HG02610 (cell line): ENCODE data around the gene PRICKLE1.

Experiments
- ATAC-seq: cut with Tn5 transposase; IDR thresholded peaks from one replicate; pipeline ENCODE4 v1.9.1; 2021; ENCODE audit warnings: mild to moderate bottlenecking, moderate library complexity; ENCODE audit not compliant: unreplicated experiment

The PRICKLE1 gene

DNA sequence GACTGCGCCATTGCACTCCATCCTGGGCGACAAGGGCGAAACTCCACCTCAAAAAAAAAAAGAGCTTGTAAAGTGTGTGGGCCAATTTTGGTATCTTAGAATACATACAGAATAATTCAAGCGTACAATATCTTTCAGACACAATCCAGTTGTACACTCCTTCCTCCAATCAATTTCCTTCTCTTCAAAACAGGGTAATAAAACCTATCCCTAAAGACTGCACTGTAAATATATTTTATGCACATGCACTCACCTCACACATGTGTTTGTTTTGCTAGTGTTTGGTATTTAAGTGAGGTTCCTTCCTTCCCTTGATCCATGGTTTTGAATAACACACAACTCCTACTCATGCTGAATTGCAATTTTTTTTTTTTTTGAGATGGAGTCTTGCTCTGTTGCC, 125.9 kb downstream of the PRICKLE1 start:
- no peak for ATAC-seq

DNA sequence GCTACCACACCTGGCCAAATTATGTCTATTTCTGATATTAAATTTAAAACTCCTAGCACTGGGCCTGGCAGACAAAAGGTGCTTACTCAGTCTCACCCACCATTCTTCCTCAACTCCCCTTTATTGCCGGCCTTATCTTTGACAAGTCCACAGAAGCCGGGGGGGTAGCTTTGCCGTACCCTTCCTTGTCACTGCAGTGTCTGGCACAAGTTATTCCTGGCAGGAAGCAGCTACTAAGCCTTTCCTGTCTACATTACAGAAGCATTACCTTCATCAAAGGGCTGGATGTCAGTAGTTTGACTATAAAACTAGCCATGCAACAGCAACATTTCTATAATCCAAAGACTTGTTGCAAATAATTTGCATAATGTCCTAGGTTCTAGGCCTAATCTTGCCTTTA, 127.1 kb downstream of the PRICKLE1 start:
- no peak for ATAC-seq

DNA sequence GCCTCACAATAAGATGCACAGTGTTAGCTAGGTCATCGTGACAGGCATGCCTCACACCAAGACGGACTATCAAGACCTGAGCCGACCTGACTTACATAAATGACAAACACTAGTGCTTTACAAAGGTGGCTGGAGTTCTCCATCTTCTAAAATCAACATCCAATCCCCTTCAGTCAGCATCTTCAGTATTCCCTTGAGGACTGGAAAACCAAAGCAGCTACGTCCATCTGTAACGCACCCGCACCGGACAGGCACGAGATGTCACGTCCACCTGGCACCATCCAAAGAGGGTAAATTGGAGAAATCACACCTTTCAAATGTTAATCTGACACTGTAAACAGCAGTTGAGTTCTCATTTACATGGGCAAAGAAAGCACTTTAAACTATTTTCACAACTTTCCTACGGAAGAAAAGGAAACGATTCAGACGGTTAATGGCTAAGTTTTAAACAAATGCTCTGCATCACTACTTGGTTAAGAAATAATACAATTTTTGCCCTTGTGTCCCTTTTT, 130.2 kb downstream of the PRICKLE1 start:
- ATAC-seq = no peak

DNA sequence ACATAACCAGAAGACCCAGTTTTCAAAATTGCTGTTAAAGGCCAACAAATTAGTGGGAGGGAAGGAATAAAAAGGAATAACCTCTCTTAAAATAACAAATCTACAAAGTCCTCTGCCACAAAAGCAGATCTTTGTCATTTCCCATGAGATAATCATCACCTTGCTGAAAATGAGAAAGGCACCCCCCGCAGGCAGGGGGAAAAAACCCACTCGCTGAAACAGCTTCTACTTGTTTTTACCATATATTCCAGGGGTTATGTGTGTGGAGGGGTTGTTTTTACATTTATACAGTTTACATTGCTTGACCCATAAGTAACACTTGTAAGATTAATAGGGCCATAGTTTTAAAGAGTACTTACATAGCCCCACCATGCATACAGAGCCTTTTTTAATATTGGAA, 131.0 kb downstream of the PRICKLE1 start:
- ATAC-seq = no peak

DNA sequence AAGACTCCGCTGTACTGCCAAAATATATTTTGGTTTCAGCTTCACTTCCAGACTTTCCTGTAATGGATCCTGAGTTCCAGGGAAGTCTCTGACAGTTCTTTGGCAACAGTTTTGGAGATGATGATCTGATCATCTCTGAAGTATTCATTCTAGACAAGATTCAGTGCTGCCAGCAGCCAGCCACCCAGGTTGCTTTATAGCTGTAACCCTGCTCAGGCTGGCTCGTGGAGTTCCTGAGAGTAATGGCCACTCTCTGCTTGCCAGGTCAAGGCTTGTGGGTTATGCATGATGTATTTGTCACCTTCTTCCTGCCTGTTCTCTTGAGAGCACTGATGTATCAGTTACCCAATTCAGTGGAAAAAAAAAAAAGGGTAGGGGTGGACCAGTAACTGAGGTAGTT, 139.3 kb downstream of the PRICKLE1 start:
- ATAC-seq = no peak

DNA sequence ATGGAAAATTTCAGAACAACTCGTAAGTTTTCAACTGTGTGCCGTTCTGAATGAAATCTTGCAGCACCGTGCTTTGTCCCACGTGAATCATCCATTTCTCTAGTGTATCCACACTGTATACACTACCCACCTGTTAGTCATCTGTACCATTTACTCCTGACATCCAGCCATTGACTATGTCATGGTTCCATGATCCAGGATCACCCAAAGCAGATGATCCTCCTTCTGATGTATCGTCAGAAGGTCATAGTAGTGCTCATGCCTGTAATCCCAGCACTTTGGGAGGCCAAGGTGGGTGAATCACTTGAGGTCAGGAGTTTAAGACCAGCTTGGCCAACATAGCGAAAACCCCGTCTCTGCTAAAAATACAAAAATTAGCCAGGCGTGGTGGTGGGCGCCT, 140.7 kb downstream of the PRICKLE1 start:
- ATAC-seq = no peak

DNA sequence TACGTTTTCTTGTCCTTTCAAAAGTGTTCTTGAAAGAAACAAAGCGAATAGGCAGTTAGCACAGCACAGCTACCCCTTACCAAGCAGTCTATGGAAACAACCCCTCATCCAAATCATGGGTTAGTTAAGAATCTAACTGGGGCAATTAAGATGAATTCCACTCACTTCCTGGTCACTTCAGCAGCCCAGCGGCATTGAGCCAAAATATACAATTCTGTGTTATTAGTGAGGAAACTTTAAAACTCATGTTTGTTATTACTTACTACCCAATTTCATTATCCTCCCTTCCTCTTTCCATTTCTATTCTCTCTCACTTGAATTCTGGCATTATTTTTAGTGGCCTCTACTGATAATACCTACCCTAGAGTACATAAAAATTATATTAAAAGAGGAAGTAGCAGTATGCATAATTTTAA, 142.2 kb downstream of the PRICKLE1 start:
- no peak for ATAC-seq

DNA sequence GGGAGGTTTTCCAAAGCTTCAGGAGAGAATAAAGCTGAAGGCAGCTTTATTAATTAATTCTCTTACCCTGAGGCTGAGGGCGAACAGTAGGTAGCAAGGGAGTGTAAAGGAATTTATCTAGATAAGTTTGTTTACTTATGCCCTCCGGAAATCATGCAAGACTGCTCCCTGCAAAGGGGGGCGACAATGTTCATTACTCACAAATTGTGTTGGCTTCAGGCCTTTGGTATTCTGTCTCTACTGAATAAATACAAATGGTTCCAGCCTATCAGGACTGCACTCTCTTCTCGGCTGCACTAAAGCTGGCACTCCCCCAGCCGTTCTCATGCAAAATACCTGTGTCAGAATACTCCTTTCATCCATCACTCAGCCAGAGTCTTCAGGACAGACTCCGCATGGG, 142.8 kb downstream of the PRICKLE1 start:
- no peak for ATAC-seq

DNA sequence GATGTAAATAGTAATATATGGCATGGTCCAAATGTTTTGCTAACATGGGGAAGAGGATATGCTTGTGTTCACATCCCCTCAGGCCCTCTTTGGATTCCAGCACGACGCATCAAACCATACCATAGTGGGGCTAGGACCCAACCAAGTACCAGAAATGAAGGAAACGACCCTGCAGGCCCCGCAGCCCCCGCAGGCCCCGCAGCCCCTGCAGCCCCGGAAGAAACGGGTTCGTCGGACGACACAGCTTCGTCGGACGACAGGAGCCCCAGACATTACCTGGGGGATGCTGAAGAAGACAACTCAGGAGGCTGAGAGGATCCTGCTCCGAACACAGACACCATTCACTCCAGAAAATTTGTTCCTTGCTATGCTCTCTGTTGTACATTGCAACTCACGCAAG, 143.7 kb downstream of the PRICKLE1 start:
- ATAC-seq = no peak

DNA sequence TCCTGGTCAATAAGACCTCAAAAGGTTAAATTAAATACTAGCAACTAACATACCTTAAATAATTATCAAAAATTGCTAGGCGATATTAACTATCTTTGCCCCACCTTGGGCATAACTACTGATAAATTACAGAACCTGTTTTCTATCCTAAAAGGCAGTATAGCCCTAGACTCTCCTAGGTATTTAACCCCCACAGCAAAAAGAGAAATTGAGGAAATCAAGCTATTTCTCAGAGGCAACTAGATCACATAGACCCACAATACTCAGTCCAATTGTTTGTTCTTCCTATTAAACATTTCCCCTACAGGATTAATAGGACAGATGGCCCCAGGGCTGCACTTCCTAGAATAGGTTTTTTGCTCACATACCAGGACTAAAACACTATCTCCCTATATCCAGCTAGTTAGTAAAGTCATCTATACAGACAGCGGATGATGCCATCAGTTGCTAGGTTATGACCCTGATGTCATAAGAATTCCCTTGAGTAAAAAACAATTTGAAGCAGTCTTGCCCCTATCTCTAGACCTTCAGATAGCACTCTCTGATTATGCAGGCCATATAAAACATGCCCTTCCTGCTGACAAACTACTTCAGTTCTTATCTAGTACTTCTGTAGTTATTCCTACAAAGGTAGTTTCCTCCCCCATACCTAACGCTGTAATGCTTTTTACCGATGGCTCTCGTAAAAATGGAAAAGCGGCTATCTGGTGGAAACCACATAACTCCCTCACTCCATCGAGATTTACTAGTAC, 145.2 kb downstream of the PRICKLE1 start:
- ATAC-seq = no peak

DNA sequence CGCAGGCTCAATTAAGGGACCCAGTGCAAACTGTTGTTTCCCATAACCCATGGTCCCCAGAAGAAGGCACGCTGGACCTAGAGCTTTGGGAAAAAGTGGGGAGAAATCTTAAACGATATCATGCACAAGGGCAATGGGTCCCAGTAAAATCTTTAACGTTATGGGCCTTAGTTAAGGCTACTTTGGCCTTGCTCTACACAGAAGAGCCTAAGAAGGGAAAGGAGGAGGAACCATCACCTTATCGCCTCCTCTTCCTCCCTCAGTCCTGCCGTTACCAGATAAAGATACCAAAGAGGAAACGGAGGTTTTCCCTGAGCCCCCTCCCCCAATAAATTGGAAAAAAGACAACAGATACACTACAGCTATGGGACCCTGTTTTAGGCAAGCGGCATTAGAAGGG, 146.7 kb downstream of the PRICKLE1 start:
- ATAC-seq = no peak

DNA sequence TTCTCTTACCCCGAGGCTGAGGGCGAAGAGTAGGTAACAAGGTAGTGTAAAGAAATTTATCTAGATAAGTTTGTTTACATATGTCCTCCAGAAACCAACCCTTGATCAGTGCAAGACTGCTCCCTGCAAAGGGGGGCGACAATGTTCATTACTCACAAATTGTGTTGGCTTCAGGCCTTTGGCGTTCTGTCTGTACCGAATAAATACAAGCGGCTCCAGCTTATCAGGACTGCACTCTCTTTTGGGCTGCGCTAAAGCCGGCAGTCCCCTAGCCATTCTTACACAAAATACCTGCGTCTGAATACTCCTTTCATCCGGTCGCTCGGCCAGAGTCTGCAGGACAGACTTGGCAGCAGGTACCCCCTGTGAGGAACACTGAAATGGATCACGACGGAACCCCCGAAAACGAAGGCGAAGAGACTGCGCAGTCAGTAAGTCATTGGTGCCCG, 147.2 kb downstream of the PRICKLE1 start:
- no peak for ATAC-seq

DNA sequence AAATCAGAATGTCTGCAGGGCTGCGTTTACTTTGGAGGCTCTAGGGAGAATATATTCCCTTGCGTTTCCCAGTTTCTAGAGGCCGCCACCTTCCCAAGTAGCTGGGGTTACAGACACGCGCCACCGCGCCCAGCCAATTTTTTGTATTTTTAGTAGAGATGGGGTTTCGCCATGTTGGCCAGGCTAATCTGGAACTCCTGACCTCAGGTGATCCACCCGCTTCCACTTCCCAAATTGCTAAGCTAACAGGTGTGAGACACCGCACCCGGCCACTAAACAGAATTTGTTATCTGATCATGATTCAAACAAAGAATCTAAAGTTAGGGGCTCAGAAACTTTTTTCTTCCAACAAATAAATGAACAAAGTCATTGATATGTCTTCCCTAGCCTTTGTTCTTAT, 148.9 kb downstream of the PRICKLE1 start:
- no peak for ATAC-seq

DNA sequence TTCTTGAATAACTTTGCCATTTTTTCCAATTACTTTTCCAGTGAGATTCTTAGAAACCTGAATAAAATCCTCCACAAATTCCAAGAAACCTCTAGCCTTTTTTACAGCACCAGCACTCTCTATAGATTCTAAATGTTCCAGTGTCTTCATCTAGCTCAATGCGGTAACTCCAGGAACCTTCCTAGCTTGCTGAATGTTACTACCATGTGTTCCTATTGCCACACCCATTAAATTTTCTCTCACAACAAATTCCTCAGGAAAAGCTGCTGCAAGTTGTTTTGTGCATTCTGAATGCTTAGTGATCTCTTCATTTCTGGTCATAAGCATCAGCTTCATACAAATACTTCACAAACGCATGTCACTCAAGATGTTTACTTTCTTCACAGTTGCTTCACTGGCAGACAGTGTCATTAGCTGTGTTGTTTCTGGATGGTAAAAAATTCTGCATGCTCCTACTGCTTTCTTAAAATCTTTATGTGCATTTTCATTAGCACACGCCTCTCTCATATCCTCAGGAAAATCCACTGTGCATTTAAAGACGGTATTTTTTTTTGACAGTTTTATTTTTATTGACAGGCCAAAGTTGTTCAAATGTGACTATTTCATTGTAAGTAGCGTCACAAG, 156.9 kb downstream of the PRICKLE1 start:
- ATAC-seq = no peak

DNA sequence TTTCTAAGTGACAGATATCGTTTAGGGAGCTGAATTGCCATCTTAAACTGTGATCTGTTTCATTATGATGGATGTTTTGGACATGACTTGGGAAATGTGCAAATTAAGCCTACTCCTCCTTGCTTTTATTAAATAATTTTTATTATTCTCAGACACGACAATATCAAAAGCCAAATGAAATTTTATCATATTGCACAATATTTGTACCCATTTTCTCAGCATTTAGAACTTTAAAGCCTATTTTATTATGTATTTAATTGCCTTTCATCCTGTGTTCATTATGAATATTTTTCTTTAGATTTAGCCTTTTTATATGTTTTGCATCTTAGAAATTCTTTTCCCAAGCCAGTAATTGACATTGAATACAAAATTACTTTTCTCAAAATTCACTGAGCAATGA, 160.7 kb downstream of the PRICKLE1 start:
- ATAC-seq = no peak

DNA sequence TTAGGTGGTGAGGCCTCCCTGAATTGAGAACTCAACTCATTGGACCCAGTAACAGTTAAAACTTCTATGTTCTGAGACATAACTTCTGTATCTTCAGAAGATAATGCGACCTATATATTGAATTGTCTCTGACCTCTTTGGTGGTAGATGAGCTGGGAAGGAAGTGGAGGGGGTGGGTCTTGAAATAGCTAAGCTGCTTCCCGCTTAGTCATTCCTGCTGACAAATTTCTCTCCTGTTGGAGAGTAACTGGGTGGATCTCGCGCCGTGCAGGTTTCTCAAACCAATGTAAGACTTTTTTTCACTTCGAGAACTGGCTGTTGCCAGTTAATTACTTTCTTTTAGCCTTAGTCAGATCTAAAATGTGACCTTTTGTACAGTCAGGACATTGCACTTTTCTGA, 162.8 kb downstream of the PRICKLE1 start:
- no peak for ATAC-seq

DNA sequence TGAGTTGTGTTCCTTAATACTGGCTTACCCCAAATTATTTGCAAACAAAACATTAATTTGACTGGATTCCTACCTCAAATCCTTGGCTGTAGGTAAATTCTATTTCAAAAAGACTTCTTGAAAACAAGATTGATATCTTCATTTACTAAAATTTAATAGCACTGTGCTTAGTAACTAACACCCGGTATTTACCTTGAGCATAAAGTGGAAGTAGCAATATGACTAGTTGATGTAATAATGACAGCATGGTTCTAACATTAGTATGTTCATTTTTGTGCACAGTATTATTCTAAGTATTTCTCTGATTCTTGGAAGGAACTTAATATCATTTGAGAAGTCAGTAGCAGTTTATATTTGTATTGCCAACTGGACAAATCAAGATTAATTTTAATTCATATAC, 166.8 kb downstream of the PRICKLE1 start:
- peak; percentile 55 for ATAC-seq

DNA sequence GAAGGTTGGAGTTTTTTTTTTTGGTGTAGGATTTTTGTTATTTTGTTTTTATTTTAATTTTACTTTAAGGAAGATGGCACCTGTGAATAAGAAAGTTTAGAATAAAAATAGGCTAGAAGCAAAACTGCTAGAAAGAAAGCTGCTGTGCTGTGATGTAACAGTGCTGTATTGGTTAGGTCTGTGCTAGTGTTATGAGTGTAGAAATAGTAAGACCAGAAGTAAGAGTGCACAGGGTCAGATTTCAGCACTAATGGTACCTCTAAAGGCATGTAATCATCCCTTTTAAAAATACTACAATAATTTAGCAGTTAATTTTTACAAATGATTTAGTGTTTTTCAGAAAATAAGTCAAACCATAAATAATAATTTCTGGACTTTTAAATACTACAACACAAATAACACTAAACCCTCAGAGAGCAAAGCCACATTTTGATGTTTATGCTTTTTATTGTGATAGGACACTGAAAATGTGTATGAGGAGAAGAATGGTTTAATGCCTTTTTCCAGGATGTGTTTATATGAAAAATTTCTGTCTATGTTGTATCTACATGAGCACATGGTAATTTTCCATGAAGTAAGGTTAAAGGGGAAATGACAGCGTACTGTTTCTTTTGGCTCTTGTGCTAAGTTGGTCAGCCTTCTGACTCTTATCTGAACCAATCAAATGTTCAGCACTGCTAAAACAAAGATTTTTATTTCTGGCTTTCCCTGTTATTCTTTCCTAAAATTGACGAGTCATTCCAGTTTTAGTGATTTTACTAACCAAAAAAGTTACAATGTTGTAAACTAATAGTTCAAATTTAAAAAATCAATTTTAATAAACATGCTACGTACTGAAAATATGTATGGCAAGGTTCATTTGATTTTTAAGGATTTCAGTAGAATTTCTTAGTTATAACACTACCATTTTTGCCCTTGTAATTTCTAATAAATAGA, 167.4 kb downstream of the PRICKLE1 start:
- ATAC-seq = peak; percentile 98

DNA sequence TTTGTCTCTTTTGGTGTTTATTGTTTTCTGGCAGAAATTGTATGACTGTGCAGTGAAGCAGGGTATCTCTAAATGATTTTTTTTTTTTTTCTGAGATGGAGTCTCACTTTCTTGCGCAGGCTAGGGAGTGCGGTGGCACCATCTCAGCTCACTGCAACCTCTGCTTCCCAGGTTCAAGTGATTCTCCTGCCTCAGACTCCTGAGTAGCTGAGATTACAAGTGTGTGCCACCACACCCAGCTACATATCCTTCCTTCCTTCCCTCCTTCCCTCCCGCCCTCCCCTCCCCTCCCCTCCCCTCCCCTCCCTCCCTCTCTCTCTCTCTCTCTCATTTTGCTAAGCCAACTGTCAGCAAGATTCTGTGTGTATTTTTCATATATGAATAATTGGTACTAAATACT, 169.2 kb downstream of the PRICKLE1 start:
- ATAC-seq = no peak

DNA sequence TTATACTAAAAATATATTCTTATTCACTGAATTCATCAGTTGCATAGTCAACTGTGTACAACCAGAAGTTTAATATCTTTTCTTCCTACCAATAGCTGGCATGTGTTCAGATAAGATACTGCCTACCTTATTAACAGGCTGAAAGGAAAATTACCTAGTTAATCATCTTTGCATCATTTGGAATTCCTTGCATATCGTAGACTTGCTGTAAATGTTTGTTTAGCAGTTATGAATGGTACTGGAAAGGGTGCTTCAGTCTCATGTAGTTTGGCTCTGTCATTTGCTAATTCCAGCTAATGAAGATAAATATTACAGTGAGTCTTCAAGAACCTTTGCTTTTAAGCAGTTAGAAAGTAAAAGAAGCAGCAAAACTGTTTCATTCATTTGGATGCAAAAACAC, 179.2 kb downstream of the PRICKLE1 start:
- no peak for ATAC-seq

DNA sequence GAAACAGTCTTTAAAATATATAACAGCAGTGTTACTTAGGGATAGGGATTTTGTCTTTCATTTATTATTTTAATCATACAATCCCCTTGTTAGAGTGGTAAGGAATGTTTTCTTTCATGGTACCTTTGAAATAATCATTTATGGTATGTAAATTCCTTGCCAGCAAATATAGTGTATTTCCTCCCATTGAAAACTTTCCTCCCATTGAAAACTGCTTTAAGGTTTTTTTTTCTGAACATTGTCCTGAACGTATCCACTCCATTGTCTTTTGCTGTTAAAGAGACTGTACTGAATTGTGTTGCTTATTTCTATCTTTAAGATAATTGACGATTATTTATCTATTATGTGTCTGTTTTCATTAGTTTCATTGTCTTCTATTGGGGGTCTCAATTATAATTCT, 180.1 kb downstream of the PRICKLE1 start:
- no peak for ATAC-seq
